Bone marrow (tissue), 2 donors: ENCODE measurements around the gene KLF2.

Experiments used
- DNase-seq, 2 donors: peaks; one replicate each; lab custom pipeline; 2025; lab: John Stamatoyannopoulos, UW

Gene KLF2

GRCh38 chr19:16363852-16364230 is 39.2 kb downstream of the KLF2 start:
- no peak for DNase-seq

GRCh38 chr19:16364231-16364865 is 39.7 kb downstream of the KLF2 start:
- DNase-seq: no peak

- DNase-seq: no peak
Observed at GRCh38 chr19:16365300-16365996, 40.8 kb downstream of the KLF2 start.

GRCh38 chr19:16366056-16366432 is 41.4 kb downstream of the KLF2 start:
- DNase-seq: no peak

GRCh38 chr19:16366433-16367260 is 42.0 kb downstream of the KLF2 start:
- DNase-seq: peak; percentile 33 to 53

GRCh38 chr19:16367261-16367683 is 42.6 kb downstream of the KLF2 start:
- no peak for DNase-seq

GRCh38 chr19:16368385-16369305 is 44.0 kb downstream of the KLF2 start:
- DNase-seq: no peak

GRCh38 chr19:16369306-16369663 is 44.7 kb downstream of the KLF2 start:
- DNase-seq: no peak

- DNase-seq: no peak
Observed at GRCh38 chr19:16369664-16370576, 45.3 kb downstream of the KLF2 start.

GRCh38 chr19:16370641-16371391 is 46.2 kb downstream of the KLF2 start:
- DNase-seq: no peak

GRCh38 chr19:16371540-16371986 is 46.9 kb downstream of the KLF2 start:
- DNase-seq: peak; percentile 21 to 34

GRCh38 chr19:16372065-16372915 is 47.7 kb downstream of the KLF2 start:
- DNase-seq: no peak

GRCh38 chr19:16373079-16373478 is 48.5 kb downstream of the KLF2 start:
- DNase-seq: no peak

- DNase-seq: no peak
Observed at GRCh38 chr19:16373532-16373931, 48.9 kb downstream of the KLF2 start.

- no peak for DNase-seq
Observed at GRCh38 chr19:16373989-16374388, 49.4 kb downstream of the KLF2 start.

GRCh38 chr19:16374436-16374835 is 49.8 kb downstream of the KLF2 start:
- DNase-seq: no peak

- no peak for DNase-seq
Observed at GRCh38 chr19:16375157-16375935, 50.7 kb downstream of the KLF2 start.

- DNase-seq: no peak
Observed at GRCh38 chr19:16375936-16376185, 51.2 kb downstream of the KLF2 start.

- DNase-seq: no peak
Observed at GRCh38 chr19:16376241-16376640, 51.6 kb downstream of the KLF2 start.
